HepG2 (cell line): ENCODE data around the gene TMEM158. TPM values are rescaled to one million over a fixed set of nuclear protein-coding genes. Genes with fewer than 3 reads are reported as not detected.

Source experiments
- DR1 ChIP-seq: sonication (generic); formaldehyde crosslinking; IDR thresholded peaks from 2 replicates; pipeline ENCODE4 v1.8.0; 2021; ENCODE audit warnings: mild to moderate bottlenecking, missing genetic modification reagents, inconsistent platforms
- FLYWCH1 ChIP-seq: sonication (generic); formaldehyde crosslinking; IDR thresholded peaks from 2 replicates; pipeline ENCODE4 v1.8.1; 2023; ENCODE audit warnings: mild to moderate bottlenecking, missing genetic modification reagents
- FOXC1 ChIP-seq: sonication (generic); formaldehyde crosslinking; IDR thresholded peaks from 2 replicates; pipeline ENCODE4 v1.8.0; 2022; ENCODE audit warnings: mild to moderate bottlenecking, missing genetic modification reagents, borderline replicate concordance
- KDM5A ChIP-seq: fragments of 200-600 bp; sonication (generic); IDR thresholded peaks from 2 replicates; pipeline ENCODE4 v1.7.0; 2018; ENCODE audit warnings: antibody characterized with exemption, mild to moderate bottlenecking, low read length, borderline replicate concordance
- KDM6A ChIP-seq: IDR thresholded peaks from 2 replicates; pipeline ENCODE4 v1.6.1; 2016; ENCODE audit warnings: low read depth
- ZIK1 ChIP-seq: sonication (generic); formaldehyde crosslinking; IDR thresholded peaks from 2 replicates; pipeline ENCODE4 v1.5.0; 2020; ENCODE audit warnings: mild to moderate bottlenecking, low read depth, missing genetic modification reagents, borderline replicate concordance
- ZNF441 ChIP-seq: sonication (generic); formaldehyde crosslinking; IDR thresholded peaks from 2 replicates; pipeline ENCODE4 v1.7.0; 2021; ENCODE audit warnings: missing genetic modification reagents, borderline replicate concordance
- ZNF672 ChIP-seq: sonication (generic); formaldehyde crosslinking; IDR thresholded peaks from 2 replicates; pipeline ENCODE4 v1.8.1; 2022; ENCODE audit warnings: missing genetic modification reagents
- ZSCAN22 ChIP-seq: sonication (generic); formaldehyde crosslinking; IDR thresholded peaks from 2 replicates; pipeline ENCODE4 v1.4.0; 2020; ENCODE audit warnings: mild to moderate bottlenecking, missing genetic modification reagents
- polyA plus RNA-seq, 8 experiments: library from polyadenylated mRNA; depleted of rRNA in 3 of 8; stranded (reverse) in 7 of 8; unstranded in 1 of 8; fragments of >200 nt; fragmentation: Illumina TruSeq in 4 of 8; extraction: Trizol in 4 of 8; gene quantifications; 2 replicates each; pipeline versions ENCODE4 v1.2.1 to v1.2.3, GENCODE V29; 2011 to 2016; ENCODE audit warnings: low read depth in 4 of 8, missing spikeins in 1 of 8, mixed read lengths in 1 of 8; ENCODE audit not compliant: insufficient read depth in 1 of 8
- total RNA-seq, 5 experiments: library from RNA; depleted of rRNA; stranded (reverse); fragments of >200 nt; fragmentation: Illumina TruSeq; extraction: Trizol; gene quantifications; 2 replicates each; pipeline ENCODE4 v1.2.3, GENCODE V29; 2016; ENCODE audit warnings: low read depth in 1 of 5
- TF ChIP-seq, protein P1 (sequence below): IDR thresholded peaks from 2 replicates; pipeline ENCODE4 v1.4.0; 2020; ENCODE audit warnings: mild to moderate bottlenecking, missing genetic modification reagents
- TF ChIP-seq, protein P2 (sequence below): sonication (generic); formaldehyde crosslinking; IDR thresholded peaks from 2 replicates; pipeline ENCODE4 v1.4.0; 2020; ENCODE audit warnings: missing genetic modification reagents
- TF ChIP-seq, protein P3 (sequence below): sonication (generic); formaldehyde crosslinking; IDR thresholded peaks from 2 replicates; pipeline ENCODE4 v1.9.0; 2021; ENCODE audit warnings: missing genetic modification reagents, mild to moderate bottlenecking, borderline replicate concordance
- TF ChIP-seq, protein P4 (sequence below): sonication (generic); formaldehyde crosslinking; IDR thresholded peaks from 2 replicates; pipeline ENCODE4 v1.4.0; 2020; ENCODE audit warnings: low read depth, mild to moderate bottlenecking, missing genetic modification reagents

The TMEM158 gene
- total and polyA plus RNA-seq, 2 of the 13 experiments (the other 11 are each of a cell fraction or from before 2014, with no cell fraction given) = 0.13 TPM; not detected in 1

DNA sequence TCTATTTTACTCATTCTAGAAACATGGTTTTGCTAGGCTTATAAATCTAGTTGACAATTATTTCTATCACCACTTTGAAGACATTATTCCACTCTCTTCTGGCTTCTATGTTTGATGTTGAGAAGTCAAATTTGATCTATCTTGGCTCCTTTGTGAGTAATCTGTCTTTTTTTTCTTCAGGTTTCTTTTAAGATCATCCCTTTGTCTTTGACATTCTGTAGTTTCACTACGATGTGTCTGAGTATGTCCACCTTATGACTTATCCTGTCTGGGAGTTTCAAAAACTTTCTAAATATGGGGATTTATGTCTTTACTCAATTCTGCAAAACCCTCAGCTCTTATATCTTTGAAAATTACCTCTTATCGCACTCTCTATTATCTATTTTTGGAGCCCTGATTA is 41.0 kb upstream of the TMEM158 start (continued):
- no peak for TF ChIP-seq KDM5A
- TF ChIP-seq, protein P1, sequence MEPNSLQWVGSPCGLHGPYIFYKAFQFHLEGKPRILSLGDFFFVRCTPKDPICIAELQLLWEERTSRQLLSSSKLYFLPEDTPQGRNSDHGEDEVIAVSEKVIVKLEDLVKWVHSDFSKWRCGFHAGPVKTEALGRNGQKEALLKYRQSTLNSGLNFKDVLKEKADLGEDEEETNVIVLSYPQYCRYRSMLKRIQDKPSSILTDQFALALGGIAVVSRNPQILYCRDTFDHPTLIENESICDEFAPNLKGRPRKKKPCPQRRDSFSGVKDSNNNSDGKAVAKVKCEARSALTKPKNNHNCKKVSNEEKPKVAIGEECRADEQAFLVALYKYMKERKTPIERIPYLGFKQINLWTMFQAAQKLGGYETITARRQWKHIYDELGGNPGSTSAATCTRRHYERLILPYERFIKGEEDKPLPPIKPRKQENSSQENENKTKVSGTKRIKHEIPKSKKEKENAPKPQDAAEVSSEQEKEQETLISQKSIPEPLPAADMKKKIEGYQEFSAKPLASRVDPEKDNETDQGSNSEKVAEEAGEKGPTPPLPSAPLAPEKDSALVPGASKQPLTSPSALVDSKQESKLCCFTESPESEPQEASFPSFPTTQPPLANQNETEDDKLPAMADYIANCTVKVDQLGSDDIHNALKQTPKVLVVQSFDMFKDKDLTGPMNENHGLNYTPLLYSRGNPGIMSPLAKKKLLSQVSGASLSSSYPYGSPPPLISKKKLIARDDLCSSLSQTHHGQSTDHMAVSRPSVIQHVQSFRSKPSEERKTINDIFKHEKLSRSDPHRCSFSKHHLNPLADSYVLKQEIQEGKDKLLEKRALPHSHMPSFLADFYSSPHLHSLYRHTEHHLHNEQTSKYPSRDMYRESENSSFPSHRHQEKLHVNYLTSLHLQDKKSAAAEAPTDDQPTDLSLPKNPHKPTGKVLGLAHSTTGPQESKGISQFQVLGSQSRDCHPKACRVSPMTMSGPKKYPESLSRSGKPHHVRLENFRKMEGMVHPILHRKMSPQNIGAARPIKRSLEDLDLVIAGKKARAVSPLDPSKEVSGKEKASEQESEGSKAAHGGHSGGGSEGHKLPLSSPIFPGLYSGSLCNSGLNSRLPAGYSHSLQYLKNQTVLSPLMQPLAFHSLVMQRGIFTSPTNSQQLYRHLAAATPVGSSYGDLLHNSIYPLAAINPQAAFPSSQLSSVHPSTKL (CRISPR knock-in tag) = no peak
- TF ChIP-seq, protein P2, sequence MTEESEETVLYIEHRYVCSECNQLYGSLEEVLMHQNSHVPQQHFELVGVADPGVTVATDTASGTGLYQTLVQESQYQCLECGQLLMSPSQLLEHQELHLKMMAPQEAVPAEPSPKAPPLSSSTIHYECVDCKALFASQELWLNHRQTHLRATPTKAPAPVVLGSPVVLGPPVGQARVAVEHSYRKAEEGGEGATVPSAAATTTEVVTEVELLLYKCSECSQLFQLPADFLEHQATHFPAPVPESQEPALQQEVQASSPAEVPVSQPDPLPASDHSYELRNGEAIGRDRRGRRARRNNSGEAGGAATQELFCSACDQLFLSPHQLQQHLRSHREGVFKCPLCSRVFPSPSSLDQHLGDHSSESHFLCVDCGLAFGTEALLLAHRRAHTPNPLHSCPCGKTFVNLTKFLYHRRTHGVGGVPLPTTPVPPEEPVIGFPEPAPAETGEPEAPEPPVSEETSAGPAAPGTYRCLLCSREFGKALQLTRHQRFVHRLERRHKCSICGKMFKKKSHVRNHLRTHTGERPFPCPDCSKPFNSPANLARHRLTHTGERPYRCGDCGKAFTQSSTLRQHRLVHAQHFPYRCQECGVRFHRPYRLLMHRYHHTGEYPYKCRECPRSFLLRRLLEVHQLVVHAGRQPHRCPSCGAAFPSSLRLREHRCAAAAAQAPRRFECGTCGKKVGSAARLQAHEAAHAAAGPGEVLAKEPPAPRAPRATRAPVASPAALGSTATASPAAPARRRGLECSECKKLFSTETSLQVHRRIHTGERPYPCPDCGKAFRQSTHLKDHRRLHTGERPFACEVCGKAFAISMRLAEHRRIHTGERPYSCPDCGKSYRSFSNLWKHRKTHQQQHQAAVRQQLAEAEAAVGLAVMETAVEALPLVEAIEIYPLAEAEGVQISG (CRISPR knock-in tag) = no peak
- TF ChIP-seq ZSCAN22 = no peak
- no peak for TF ChIP-seq ZNF441
- no peak for TF ChIP-seq FLYWCH1 (CRISPR knock-in tag)
- TF ChIP-seq, protein P3, sequence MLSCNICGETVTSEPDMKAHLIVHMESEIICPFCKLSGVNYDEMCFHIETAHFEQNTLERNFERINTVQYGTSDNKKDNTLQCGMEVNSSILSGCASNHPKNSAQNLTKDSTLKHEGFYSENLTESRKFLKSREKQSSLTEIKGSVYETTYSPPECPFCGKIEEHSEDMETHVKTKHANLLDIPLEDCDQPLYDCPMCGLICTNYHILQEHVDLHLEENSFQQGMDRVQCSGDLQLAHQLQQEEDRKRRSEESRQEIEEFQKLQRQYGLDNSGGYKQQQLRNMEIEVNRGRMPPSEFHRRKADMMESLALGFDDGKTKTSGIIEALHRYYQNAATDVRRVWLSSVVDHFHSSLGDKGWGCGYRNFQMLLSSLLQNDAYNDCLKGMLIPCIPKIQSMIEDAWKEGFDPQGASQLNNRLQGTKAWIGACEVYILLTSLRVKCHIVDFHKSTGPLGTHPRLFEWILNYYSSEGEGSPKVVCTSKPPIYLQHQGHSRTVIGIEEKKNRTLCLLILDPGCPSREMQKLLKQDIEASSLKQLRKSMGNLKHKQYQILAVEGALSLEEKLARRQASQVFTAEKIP (CRISPR knock-in tag) = no peak
- TF ChIP-seq, protein P4, sequence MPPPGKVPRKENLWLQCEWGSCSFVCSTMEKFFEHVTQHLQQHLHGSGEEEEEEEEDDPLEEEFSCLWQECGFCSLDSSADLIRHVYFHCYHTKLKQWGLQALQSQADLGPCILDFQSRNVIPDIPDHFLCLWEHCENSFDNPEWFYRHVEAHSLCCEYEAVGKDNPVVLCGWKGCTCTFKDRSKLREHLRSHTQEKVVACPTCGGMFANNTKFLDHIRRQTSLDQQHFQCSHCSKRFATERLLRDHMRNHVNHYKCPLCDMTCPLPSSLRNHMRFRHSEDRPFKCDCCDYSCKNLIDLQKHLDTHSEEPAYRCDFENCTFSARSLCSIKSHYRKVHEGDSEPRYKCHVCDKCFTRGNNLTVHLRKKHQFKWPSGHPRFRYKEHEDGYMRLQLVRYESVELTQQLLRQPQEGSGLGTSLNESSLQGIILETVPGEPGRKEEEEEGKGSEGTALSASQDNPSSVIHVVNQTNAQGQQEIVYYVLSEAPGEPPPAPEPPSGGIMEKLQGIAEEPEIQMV (CRISPR knock-in tag) = no peak
- no peak for TF ChIP-seq KDM6A (CRISPR knock-in tag)
- no peak for TF ChIP-seq FOXC1 (CRISPR knock-in tag)
- TF ChIP-seq DR1 = no peak
- no peak for TF ChIP-seq ZNF672 (CRISPR knock-in tag)
- TF ChIP-seq ZIK1 (CRISPR knock-in tag) = no peak
